IPS-18c (cell line): ENCODE measurements around the gene LRIT3.
"Not testable (repeated sequence)": the region's sequence is repeated elsewhere in the genome, so short reads cannot be mapped to it uniquely, and the experiment has no call there.

ENCODE experiments used
- H3K4me3 ChIP-seq: 2 replicates; pipeline ENCODE4 v1.7.0; 2013; ENCODE audit warnings: low read depth, mild to moderate bottlenecking, low read length, moderate library complexity; ENCODE audit not compliant: insufficient read depth
- H3K9me3 ChIP-seq: one replicate; pipeline ENCODE4 v1.6.1; 2013; ENCODE audit warnings: mild to moderate bottlenecking, low read length, moderate library complexity; ENCODE audit not compliant: control insufficient read depth, insufficient read depth

LRIT3 gene

GRCh38 chr4:109827672-109828071 is 20.2 kb upstream of the LRIT3 start, which contains the start of gene RRH:
Gene RRH (plus strand): TSS chr4:109827972. CDS start chr4:109828028, 56 bp downstream.
- H3K4me3 ChIP-seq, result no peak within 1 kb of the TSS
- no peaks in the 10 kb centered on the region for H3K9me3 ChIP-seq

DNA sequence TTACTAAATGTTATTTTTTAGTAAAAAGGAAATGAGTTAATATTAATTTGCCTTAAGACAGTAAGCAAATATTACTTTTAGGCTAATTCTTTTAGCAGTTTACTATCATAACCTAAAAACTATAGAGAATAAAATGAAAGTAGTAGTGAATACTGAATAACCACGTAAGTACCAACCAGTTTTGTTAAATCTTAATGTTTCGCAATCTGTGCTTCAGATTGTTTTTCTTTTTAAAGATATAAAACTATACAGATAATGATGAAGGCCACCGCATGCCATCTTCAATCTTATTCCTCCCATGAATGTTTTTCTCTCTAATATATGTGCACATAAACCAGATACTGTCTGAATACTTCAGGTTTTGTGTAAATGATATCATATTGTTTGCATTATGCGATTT is 14.2 kb upstream of the LRIT3 start:
- Histone ChIP-seq H3K9me3 (no peaks in the 10 kb centered on the region), H3K4me3 (no peak overlapping the region)

GRCh38 chr4:109836985-109837384 is 10.9 kb upstream of the LRIT3 start:
- Histone ChIP-seq H3K4me3 (no peak overlapping the region), H3K9me3 (no peaks in the 10 kb centered on the region)

DNA sequence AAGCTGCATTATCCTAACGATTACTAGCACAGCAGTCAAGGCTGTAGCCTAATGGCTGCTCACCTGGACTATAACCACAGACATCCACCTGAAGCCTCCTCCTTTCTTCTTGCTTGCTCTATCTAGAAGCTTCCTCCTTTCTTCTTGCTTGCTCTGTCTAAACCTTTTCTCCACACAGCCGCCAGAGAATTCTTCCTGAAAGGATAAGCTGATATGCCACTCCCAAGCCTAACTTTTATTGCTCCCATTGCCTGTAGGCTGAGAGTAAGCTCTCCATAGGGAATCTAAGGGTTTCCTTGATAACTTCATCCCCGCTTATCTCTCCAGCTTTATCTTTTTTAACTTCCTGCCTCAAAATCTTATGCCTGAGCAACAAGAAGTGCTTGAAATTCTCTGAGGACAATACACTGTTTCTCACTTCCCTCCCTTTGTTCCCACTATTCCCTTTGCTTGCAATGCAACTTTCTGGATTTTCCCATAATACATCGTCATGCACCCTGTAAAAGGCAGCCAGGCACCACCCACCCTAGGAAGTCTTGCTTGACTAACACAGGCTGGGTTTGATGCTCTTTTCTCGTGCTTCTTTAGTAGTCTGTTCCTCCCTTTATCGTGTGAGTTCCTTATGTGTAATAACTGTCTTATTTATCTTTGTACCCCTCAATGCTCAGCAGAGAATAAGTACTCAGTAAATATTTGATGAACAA is 1.4 kb upstream of the LRIT3 start:
- H3K9me3 ChIP-seq, result no peaks in the 10 kb centered on the region
- H3K4me3 ChIP-seq, result no peak overlapping the region

DNA sequence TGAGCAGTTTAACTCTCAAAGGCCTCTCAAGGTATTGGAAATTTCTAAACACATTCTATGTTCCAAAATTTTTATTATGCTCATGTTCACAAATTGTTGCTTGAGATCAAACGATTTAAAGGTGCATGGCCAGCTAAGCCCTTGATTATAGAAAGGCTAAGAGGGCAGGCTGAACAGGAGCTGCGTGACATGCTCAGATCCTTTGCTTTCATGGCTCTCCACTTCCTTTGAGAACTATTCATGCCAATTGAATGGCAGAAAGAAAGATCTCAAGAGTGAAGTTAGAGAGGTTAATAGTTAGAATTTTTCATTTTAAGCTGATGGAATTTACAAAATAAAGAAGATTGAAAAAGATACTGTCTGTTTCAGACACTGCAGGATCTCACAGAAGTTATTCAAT is 594 bp downstream of the LRIT3 start:
- no peak overlapping the region for H3K4me3 ChIP-seq

DNA sequence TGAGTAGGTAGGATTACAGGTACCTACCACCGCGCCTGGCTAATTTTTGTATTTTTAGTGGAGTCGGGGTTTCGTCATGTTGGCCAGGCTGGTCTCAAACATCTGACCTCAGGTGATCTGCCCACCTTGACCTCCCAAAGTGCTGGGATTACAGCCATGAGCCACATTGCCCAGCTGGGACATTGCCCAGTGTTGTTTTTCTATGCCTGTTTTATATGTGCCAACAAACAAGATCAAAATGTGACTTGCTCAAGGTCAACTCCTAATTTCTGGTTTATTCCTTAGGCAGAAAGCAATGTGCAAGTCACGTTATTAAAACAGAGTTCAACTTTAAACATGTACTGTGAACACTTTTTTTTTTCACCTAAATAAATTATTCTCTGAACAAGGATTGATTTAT is 2.7 kb downstream of the LRIT3 start:
- H3K4me3 ChIP-seq, result no peak overlapping the region
- no peaks in the 10 kb centered on the region for H3K9me3 ChIP-seq

More for the DNA sequence above, 594 bp downstream of the LRIT3 start:
- H3K9me3 ChIP-seq, result no peaks in the 10 kb centered on the region

- not testable (repeated sequence) for H3K4me3 ChIP-seq, H3K9me3 ChIP-seq
Measured at GRCh38 chr4:109859426-109860300, 11.8 kb downstream of the LRIT3 start.

DNA sequence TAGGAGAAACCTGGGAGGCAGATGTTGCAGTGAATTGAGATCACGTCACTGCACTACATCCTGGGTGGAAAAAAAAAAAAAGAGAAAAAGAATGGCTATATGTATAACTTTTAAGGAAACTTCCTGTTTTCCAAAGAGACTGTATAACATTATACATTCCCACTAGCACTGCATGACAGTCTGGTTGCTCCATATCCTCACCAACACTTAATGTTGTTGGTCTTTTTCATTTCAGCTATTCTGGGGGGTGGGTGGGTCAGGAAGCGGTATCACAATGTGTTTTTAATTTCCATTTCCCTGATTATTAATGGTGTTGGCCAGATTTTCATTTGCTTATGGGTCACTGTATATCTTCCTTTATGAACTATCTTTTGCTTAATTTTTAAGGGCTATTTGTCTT is 13.4 kb downstream of the LRIT3 start:
- Histone ChIP-seq H3K4me3 (no peak overlapping the region), H3K9me3 (peaks cover 2% of the 10 kb centered on the region)

DNA sequence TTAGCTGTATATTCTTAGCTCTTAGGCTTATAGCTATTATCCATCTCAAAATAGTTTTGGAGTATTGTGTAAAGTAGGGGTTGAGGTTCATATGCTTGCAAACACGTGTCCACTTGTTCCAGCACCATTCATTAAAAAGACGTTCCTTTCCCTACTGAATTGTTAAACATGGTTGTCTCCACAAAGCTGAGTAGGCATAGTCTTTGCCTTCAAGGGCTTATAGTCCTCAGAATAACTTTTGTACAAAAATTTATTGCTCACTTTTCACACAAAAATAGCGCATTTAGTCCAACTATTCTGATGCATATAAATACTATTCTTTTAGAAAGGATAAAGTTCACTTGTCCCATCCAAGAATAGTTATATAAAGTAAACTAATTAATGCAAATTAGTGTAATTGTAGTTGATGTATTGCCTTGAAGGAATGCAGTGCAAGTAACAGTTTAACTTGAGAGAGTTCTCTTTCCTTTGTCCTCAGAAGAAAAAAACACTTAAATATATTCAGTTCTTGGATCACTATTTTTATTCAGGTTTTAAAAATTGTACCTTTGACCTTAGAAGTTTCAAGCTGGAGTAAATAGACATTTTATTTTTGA is 14.1 kb downstream of the LRIT3 start:
- Histone ChIP-seq H3K9me3 (peaks cover 2% of the 10 kb centered on the region), H3K4me3 (no peak overlapping the region)

DNA sequence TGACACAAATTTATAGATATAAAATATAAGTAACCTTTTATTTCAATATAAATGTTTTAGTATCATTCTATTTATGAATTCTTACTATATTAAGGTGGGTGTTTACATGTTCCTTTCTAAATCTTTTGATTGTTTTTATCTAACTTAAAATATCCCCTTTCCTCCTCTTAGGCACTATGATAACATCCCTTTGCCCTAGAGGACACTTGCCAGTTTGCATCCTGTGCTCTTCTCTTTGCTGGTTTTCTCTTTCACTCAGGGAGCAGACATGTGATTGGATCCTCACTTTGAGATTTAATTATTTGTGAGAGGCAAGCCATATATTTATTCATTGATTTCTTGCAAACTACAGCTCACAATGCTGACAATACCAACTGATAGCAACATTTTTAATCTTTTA is 16.2 kb downstream of the LRIT3 start:
- Histone ChIP-seq H3K4me3 (no peak overlapping the region), H3K9me3 (peaks cover 2% of the 10 kb centered on the region)

- peaks cover under 1% of the 10 kb centered on the region for H3K9me3 ChIP-seq
Measured at GRCh38 chr4:109870061-109870460, 22.2 kb downstream of the LRIT3 start.

GRCh38 chr4:109872065-109872464 is 24.2 kb downstream of the LRIT3 start:
- no peak overlapping the region for H3K4me3 ChIP-seq
- peaks cover 3% of the 10 kb centered on the region for H3K9me3 ChIP-seq

More at GRCh38 chr4:109870061-109870460, 22.2 kb downstream of the LRIT3 start:
- no peak overlapping the region for H3K4me3 ChIP-seq

DNA sequence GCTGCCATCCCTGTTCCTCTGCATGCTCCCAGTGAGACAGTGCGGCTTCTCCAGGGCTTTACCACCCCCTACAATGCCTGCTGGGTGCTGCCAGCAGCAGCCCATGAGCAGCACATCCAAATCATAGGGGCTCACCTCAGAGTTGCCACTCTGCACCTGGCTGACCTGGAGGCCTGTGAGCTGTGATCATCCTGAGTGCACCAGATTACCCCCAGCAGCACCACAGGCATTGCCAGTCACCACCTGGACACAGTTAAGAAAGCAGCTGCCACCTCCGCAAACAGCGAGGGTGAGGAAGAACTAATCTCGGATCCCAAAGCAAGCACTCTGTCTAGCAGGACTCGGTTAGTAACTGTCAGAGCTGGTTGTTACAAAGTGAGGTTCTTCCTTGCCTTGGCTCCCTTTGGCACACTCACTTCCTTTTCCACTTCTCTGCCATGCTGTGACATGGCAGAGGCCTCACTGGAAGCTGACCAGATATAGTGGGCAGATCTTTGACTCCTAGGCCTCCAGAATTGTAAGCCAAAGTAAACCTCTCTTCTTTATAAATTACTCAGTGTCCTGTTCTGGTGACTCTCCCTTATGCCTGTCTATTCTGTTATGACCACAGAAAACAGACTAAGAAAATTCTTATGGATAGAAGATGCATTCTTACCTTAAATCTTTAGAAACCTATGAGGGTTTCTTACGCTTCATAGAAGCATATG is 25.2 kb downstream of the LRIT3 start:
- Histone ChIP-seq H3K4me3 (no peak overlapping the region), H3K9me3 (peaks cover 3% of the 10 kb centered on the region)

DNA sequence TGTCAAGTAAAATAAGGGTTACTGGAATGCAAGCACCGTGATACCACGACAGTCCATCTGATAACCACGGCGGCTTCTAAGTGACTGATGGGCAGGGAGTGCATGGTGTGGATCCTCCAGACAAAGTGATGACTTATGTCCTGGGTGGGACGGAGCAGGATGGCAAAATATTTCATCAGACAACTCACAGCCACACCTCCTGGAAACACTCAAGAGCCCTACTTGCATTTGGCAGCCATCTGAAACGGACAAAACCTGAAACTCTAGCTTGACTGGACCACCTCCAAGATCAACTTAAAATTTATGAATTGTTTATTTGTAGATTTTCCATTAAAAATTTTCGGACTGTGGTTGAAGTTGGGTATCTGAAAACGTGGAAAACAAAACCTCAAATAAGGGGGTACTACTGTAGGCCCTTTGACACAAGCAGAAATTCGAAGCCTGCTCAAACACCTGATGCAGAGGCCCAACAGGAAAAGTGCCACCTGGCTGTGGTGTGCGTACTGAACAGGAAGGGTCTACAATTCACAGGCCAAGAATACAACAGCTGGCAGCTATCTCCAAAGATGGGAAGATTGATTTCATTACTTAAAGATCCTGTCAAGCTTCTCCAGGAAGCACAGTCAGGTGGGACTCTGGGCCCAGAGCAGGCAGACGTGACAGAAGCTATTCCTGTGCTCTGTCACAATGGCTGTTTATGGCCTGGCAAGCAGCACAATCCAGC is 26.0 kb downstream of the LRIT3 start:
- peaks cover 3% of the 10 kb centered on the region for H3K9me3 ChIP-seq

GRCh38 chr4:109875106-109875505 is 27.2 kb downstream of the LRIT3 start:
- H3K4me3 ChIP-seq, result no peak overlapping the region
- peaks cover 3% of the 10 kb centered on the region for H3K9me3 ChIP-seq

More for the DNA sequence above, 26.0 kb downstream of the LRIT3 start:
- H3K4me3 ChIP-seq, result no peak overlapping the region

DNA sequence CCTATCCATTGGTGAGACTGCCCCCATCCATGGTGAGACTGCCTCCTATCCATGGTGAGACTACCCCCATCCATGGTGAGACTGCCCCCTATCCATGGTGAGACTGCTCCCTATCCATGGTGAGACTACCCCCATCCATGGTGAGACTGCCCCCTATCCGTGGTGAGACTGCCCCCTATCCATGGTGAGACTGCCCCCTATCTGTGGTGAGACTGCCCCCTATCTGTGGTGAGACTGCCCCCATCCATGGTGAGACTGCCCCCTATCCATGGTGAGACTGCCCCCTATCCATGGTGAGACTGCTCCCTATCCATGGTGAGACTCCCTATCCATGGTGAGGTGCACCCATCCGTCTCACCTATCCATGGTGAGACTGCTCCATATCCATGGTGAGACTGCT is 27.6 kb downstream of the LRIT3 start:
- not testable (repeated sequence) for H3K9me3 ChIP-seq, H3K4me3 ChIP-seq
